HepG2 (cell line): ENCODE data around the gene DPPA4. TPM values are rescaled to one million over a fixed set of nuclear protein-coding genes. Genes with fewer than 3 reads are reported as not detected.

Experiments used
- ATAC-seq: fragments of 200-7000 bp; cut with Tn5 transposase; 3 replicates; pipeline ENCODE4 v1.9.1; 2020; ENCODE audit warnings: mild to moderate bottlenecking, moderate library complexity
- BruUV-seq: library from RNA; stranded (reverse); fragments of 400-500 nt; replicated peaks from 2 replicates; lab custom pipeline; 2021; lab: Mats Ljungman, UMichigan
- CTCF ChIA-PET: fragments of 300-600 bp; formaldehyde crosslinking; extraction: SDS; loops from one replicate; lab custom pipeline; 2021; ENCODE audit warnings: low total read pairs, inconsistent platforms, low intra/inter-chr PET ratio; lab: Yijun Ruan, JAX
- POLR2A ChIA-PET: fragments of 350-600 bp; sonication (Branson Sonifier 250); formaldehyde crosslinking; loops from one replicate; lab custom pipeline; 2020; ENCODE audit warnings: antibody characterized with exemption, inconsistent platforms; lab: Yijun Ruan, JAX
- DNase-seq: peaks from one replicate; pipeline ENCODE4 v3.0.0-alpha.2; 2015; ENCODE audit warnings: low spot score
- FAIRE-seq: peaks from 3 replicates; lab custom pipeline; 2011; peaks lifted over from hg19 to GRCh38; lab: Jason Lieb, UNC
- H2AFZ ChIP-seq: one replicate; pipeline ENCODE4 v1.6.1; 2011; ENCODE audit warnings: low read length, inconsistent platforms
- H3K27ac ChIP-seq: fragments of 300-600 bp; 3 replicates; pipeline ENCODE4 v1.8.0; 2011; ENCODE audit warnings: mixed run types, mild to moderate bottlenecking, mixed read lengths, low read length, inconsistent platforms; ENCODE audit not compliant: insufficient read depth; ENCODE audit errors: extremely low read length
- H3K27me3 ChIP-seq, 2 experiments: fragments of 200-600 bp in 1 of 2; 2 replicates in 1 of 2; 3 replicates in 1 of 2; pipeline versions ENCODE4 v1.6.0 to v1.8.0; 2011; ENCODE audit warnings: low read length in 2 of 2, mild to moderate bottlenecking in 2 of 2, moderate library complexity in 2 of 2, inconsistent platforms in 1 of 2; ENCODE audit not compliant: insufficient read depth in 2 of 2, control insufficient read depth in 1 of 2
- H3K36me3 ChIP-seq, 2 experiments: fragments of 200-600 bp in 1 of 2; replicated peaks in 1 of 2; 2 replicates in 1 of 2; 3 replicates in 1 of 2; pipeline versions ENCODE4 v1.5.1 to v1.8.0; 2011; ENCODE audit warnings: low read length in 2 of 2, inconsistent platforms in 1 of 2; ENCODE audit not compliant: insufficient read depth in 2 of 2, control insufficient read depth in 1 of 2
- H3K4me1 ChIP-seq: 2 replicates; pipeline ENCODE4 v1.5.1; 2012; ENCODE audit warnings: low read length, inconsistent platforms; ENCODE audit not compliant: insufficient read depth
- H3K4me2 ChIP-seq: 2 replicates; pipeline ENCODE4 v1.6.0; 2011; ENCODE audit warnings: low read depth, low read length, inconsistent platforms
- H3K4me3 ChIP-seq, 3 experiments: fragments of 200-600 bp in 1 of 3; sonication (generic), shearing (Covaris generic) in 1 of 3; replicated peaks in 1 of 3; 2 replicates each; pipeline ENCODE4 v1.5.1; 2011 to 2016; ENCODE audit warnings: low read length in 3 of 3, inconsistent platforms in 2 of 3, low read depth in 2 of 3, mild to moderate bottlenecking in 2 of 3, control low read depth in 1 of 3, mixed read lengths in 1 of 3; ENCODE audit not compliant: insufficient read depth in 1 of 3
- H3K79me2 ChIP-seq: one replicate; pipeline ENCODE4 v1.6.1; 2011; ENCODE audit warnings: low read length, inconsistent platforms; ENCODE audit not compliant: insufficient read depth
- H3K9ac ChIP-seq: 2 replicates; pipeline ENCODE4 v1.6.0; 2011; ENCODE audit warnings: mild to moderate bottlenecking, low read depth, low read length, inconsistent platforms; ENCODE audit not compliant: insufficient read depth
- H3K9me3 ChIP-seq: 2 replicates; pipeline ENCODE4 v1.5.1; 2012; ENCODE audit warnings: mild to moderate bottlenecking, low read length
- H4K20me1 ChIP-seq: 2 replicates; pipeline ENCODE4 v1.6.0; 2011; ENCODE audit warnings: inconsistent platforms, mild to moderate bottlenecking, low read length, moderate library complexity; ENCODE audit not compliant: insufficient read depth
- CBX1 ChIP-seq: IDR thresholded peaks from one replicate; pipeline ENCODE4 v1.6.1; 2016; ENCODE audit warnings: antibody characterized with exemption, low read depth
- CREM ChIP-seq, 2 experiments: sonication (generic) in 1 of 2; formaldehyde crosslinking in 1 of 2; IDR thresholded peaks; 2 replicates each; pipeline versions ENCODE4 v1.4.0 to v1.6.1; 2016 to 2020; ENCODE audit warnings: antibody characterized with exemption in 1 of 2, mild to moderate bottlenecking in 1 of 2, missing genetic modification reagents in 1 of 2
- ETV6 ChIP-seq: sonication (generic); formaldehyde crosslinking; conservative IDR thresholded peaks from 2 replicates; pipeline ENCODE4 v1.4.0; 2020; ENCODE audit warnings: missing genetic modification reagents
- EZH2 ChIP-seq: conservative IDR thresholded peaks from 2 replicates; pipeline ENCODE4 v1.6.1; 2012; ENCODE audit warnings: mild to moderate bottlenecking, low read depth, low read length, moderate library complexity
- FOXM1 ChIP-seq: sonication (generic); formaldehyde crosslinking; IDR thresholded peaks from 2 replicates; pipeline ENCODE4 v1.5.0; 2020; ENCODE audit warnings: missing genetic modification reagents
- MAF1 ChIP-seq: sonication (generic); formaldehyde crosslinking; IDR thresholded peaks from 2 replicates; pipeline ENCODE4 v1.5.0; 2020; ENCODE audit warnings: missing genetic modification reagents, borderline replicate concordance
- MTA3 ChIP-seq: sonication (generic); formaldehyde crosslinking; IDR thresholded peaks from 2 replicates; pipeline ENCODE4 v1.4.0; 2020; ENCODE audit warnings: missing genetic modification reagents
- NFIB ChIP-seq: sonication (generic); formaldehyde crosslinking; IDR thresholded peaks from 2 replicates; pipeline ENCODE4 v1.9.0; 2021; ENCODE audit warnings: missing genetic modification reagents, mild to moderate bottlenecking, borderline replicate concordance
- SRF ChIP-seq: IDR thresholded peaks from 2 replicates; pipeline ENCODE4 v1.6.1; 2011; ENCODE audit warnings: mild to moderate bottlenecking, low read depth, low read length, moderate library complexity
- TCF7 ChIP-seq: sonication (generic); IDR thresholded peaks from 2 replicates; pipeline ENCODE4 v1.6.1; 2016; ENCODE audit warnings: antibody characterized with exemption, low read depth
- ZBTB1 ChIP-seq: sonication (generic); formaldehyde crosslinking; IDR thresholded peaks from 2 replicates; pipeline ENCODE4 v1.4.0; 2020; ENCODE audit warnings: missing genetic modification reagents, borderline replicate concordance
- ZNF124 ChIP-seq: sonication (generic); formaldehyde crosslinking; IDR thresholded peaks from 2 replicates; pipeline ENCODE4 v1.4.0; 2020; ENCODE audit warnings: missing genetic modification reagents
- ZNF138 ChIP-seq: sonication (generic); formaldehyde crosslinking; IDR thresholded peaks from 2 replicates; pipeline ENCODE4 v1.5.0; 2020; ENCODE audit warnings: mild to moderate bottlenecking, low read depth, missing genetic modification reagents
- ZNF350 ChIP-seq: sonication (generic); formaldehyde crosslinking; IDR thresholded peaks from 2 replicates; pipeline ENCODE4 v1.4.0; 2020; ENCODE audit warnings: mild to moderate bottlenecking, low read depth, missing genetic modification reagents, borderline replicate concordance
- ZNF563 ChIP-seq: sonication (generic); formaldehyde crosslinking; IDR thresholded peaks from 2 replicates; pipeline ENCODE4 v1.8.0; 2022; ENCODE audit warnings: mild to moderate bottlenecking, moderate library complexity, missing genetic modification reagents
- ZNF607 ChIP-seq: sonication (generic); formaldehyde crosslinking; IDR thresholded peaks from 2 replicates; pipeline ENCODE4 v1.5.1; 2020; ENCODE audit warnings: missing genetic modification reagents, mild to moderate bottlenecking, borderline replicate concordance
- ZNF644 ChIP-seq: IDR thresholded peaks from 2 replicates; pipeline ENCODE4 v1.6.1; 2016; ENCODE audit warnings: low read depth
- in situ Hi-C: cut with HindIII; loops from 2 replicates; pipeline ENCODE4 v1.10.0; 2017; ENCODE audit warnings: low pct_unique_long_range_greater_than_20kb; ENCODE audit not compliant: extremely low pct_ligation_motif_present
- intact Hi-C: fragments of 100-400 bp; cut with micrococcal nuclease; formaldehyde crosslinking; loops from one replicate; pipeline ENCODE4 v1.10.0; 2022; ENCODE audit not compliant: unreplicated experiment
- polyA plus RNA-seq, 8 experiments: library from polyadenylated mRNA; depleted of rRNA in 3 of 8; stranded (reverse) in 7 of 8; unstranded in 1 of 8; fragments of >200 nt; fragmentation: Illumina TruSeq in 4 of 8; extraction: Trizol in 4 of 8; gene quantifications; 2 replicates each; pipeline versions ENCODE4 v1.2.1 to v1.2.3, GENCODE V29; 2011 to 2016; ENCODE audit warnings: low read depth in 4 of 8, missing spikeins in 1 of 8, mixed read lengths in 1 of 8; ENCODE audit not compliant: insufficient read depth in 1 of 8
- total RNA-seq, 5 experiments: library from RNA; depleted of rRNA; stranded (reverse); fragments of >200 nt; fragmentation: Illumina TruSeq; extraction: Trizol; gene quantifications; 2 replicates each; pipeline ENCODE4 v1.2.3, GENCODE V29; 2016; ENCODE audit warnings: low read depth in 1 of 5
- TF ChIP-seq, protein P1 (sequence below), 2 experiments: sonication (generic) in 1 of 2; formaldehyde crosslinking in 1 of 2; IDR thresholded peaks; 2 replicates each; pipeline versions ENCODE4 v1.4.0 to v1.6.1; 2016 to 2020; ENCODE audit warnings: borderline replicate concordance in 1 of 2, low read depth in 1 of 2, mild to moderate bottlenecking in 1 of 2, missing genetic modification reagents in 1 of 2
- TF ChIP-seq, protein P2 (sequence below): sonication (generic); formaldehyde crosslinking; IDR thresholded peaks from 2 replicates; pipeline ENCODE4 v1.4.0; 2020; ENCODE audit warnings: missing genetic modification reagents

Gene DPPA4
- total and polyA plus RNA-seq, 2 of the 13 experiments (the other 11 are each of a cell fraction or from before 2014, with no cell fraction given) = not detected

DNA sequence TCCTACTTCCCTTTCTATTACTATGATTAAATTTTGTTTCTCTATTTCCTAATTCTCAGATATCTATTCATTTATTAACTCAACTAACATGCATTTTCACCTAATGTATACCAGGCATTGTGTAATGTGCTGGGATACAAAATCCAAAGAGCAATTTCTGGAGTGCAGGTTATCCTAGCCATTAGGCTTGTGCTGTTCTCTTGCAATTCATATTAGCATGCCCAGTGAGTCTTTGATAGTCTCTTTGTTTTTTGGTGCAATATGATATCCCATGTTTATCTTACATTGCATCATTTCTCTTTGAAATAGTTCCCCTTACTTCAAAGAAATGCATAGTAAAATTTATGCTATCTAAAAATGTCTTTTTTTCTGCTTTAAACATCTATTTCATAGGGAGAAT lies 13.9 kb upstream of the DPPA4 start:
- Histone ChIP-seq H3K27me3 (no peaks in the 10 kb centered on the region), H3K4me2 (no peak overlapping the region), H3K27ac (no peak overlapping the region), H3K4me1 (no peaks in the 10 kb centered on the region), H3K4me3 (no peak overlapping the region), H2AFZ (no peak overlapping the region), H4K20me1 (no peaks in the 10 kb centered on the region), H3K9me3 (no peaks in the 10 kb centered on the region), H3K9ac (no peak overlapping the region), H3K36me3 (no peaks in the 10 kb centered on the region), H3K79me2 (no peaks in the 10 kb centered on the region)
- no peak for FAIRE-seq
- POLR2A ChIA-PET = no interaction called here
- no TSS peak for BruUV-seq
- TF ChIP-seq TCF7 (no peak), ZNF124 (CRISPR knock-in tag) (no peak), EZH2 (no peak), MTA3 (no peak), ZBTB1 (CRISPR knock-in tag) (no peak), ZNF644 (no peak), ZNF563 (CRISPR knock-in tag) (no peak), NFIB (CRISPR knock-in tag) (no peak), ETV6 (CRISPR knock-in tag) (no peak), SRF (no peak), CREM (IDR thresholded peaks at IDR 0.05) (no peak), CREM (CRISPR knock-in tag; IDR thresholded peaks at IDR 0.05) (no peak), ZNF350 (CRISPR knock-in tag) (no peak), ZNF607 (CRISPR knock-in tag) (no peak), MAF1 (CRISPR knock-in tag) (no peak), FOXM1 (CRISPR knock-in tag) (no peak), CBX1 (no peak), ZNF138 (CRISPR knock-in tag) (no peak)
- TF ChIP-seq, protein P1, sequence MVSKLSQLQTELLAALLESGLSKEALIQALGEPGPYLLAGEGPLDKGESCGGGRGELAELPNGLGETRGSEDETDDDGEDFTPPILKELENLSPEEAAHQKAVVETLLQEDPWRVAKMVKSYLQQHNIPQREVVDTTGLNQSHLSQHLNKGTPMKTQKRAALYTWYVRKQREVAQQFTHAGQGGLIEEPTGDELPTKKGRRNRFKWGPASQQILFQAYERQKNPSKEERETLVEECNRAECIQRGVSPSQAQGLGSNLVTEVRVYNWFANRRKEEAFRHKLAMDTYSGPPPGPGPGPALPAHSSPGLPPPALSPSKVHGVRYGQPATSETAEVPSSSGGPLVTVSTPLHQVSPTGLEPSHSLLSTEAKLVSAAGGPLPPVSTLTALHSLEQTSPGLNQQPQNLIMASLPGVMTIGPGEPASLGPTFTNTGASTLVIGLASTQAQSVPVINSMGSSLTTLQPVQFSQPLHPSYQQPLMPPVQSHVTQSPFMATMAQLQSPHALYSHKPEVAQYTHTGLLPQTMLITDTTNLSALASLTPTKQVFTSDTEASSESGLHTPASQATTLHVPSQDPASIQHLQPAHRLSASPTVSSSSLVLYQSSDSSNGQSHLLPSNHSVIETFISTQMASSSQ (IDR thresholded peaks at IDR 0.05; ENCODE audit: low read depth) = no peak
- TF ChIP-seq, protein P1 (CRISPR knock-in tag; IDR thresholded peaks at IDR 0.05; ENCODE audit: borderline replicate concordance) = no peak
- TF ChIP-seq, protein P2, sequence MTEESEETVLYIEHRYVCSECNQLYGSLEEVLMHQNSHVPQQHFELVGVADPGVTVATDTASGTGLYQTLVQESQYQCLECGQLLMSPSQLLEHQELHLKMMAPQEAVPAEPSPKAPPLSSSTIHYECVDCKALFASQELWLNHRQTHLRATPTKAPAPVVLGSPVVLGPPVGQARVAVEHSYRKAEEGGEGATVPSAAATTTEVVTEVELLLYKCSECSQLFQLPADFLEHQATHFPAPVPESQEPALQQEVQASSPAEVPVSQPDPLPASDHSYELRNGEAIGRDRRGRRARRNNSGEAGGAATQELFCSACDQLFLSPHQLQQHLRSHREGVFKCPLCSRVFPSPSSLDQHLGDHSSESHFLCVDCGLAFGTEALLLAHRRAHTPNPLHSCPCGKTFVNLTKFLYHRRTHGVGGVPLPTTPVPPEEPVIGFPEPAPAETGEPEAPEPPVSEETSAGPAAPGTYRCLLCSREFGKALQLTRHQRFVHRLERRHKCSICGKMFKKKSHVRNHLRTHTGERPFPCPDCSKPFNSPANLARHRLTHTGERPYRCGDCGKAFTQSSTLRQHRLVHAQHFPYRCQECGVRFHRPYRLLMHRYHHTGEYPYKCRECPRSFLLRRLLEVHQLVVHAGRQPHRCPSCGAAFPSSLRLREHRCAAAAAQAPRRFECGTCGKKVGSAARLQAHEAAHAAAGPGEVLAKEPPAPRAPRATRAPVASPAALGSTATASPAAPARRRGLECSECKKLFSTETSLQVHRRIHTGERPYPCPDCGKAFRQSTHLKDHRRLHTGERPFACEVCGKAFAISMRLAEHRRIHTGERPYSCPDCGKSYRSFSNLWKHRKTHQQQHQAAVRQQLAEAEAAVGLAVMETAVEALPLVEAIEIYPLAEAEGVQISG = no peak
- intact Hi-C loops (no loop called here), in situ Hi-C loops (no loop called here)
- no peak for DNase-seq
- CTCF ChIA-PET = no interaction called here
- no peak for ATAC-seq
